Hepatocyte (in vitro differentiated cells): Measurements from ENCODE around the gene GP5. TPM values are rescaled to one million over a fixed set of nuclear protein-coding genes. Genes with fewer than 3 reads are reported as not detected.

ENCODE experiments used
- DNase-seq: peaks from one replicate; pipeline ENCODE4 v3.0.0-alpha.2; 2016; ENCODE audit warnings: low spot score
- H2AFZ ChIP-seq: fragments of 200-600 bp; sonication (generic); 2 replicates; pipeline ENCODE4 v1.6.0; 2016; ENCODE audit warnings: antibody characterized with exemption, mild to moderate bottlenecking
- H3K27ac ChIP-seq: fragments of 200-600 bp; sonication (generic); 2 replicates; pipeline ENCODE4 v1.5.1; 2016; ENCODE audit warnings: mild to moderate bottlenecking
- H3K27me3 ChIP-seq: fragments of 200-600 bp; sonication (generic); 2 replicates; pipeline ENCODE4 v1.6.1; 2016
- H3K36me3 ChIP-seq: fragments of 200-600 bp; sonication (generic); replicated peaks from 2 replicates; pipeline ENCODE4 v1.5.1; 2016; ENCODE audit warnings: low read depth; ENCODE audit not compliant: insufficient read depth
- H3K4me1 ChIP-seq: fragments of 200-600 bp; sonication (generic); 2 replicates; pipeline ENCODE4 v1.5.1; 2016; ENCODE audit warnings: mild to moderate bottlenecking, moderate library complexity; ENCODE audit not compliant: insufficient read depth
- H3K4me2 ChIP-seq: fragments of 200-600 bp; sonication (generic); 2 replicates; pipeline ENCODE4 v1.6.0; 2016
- H3K4me3 ChIP-seq: fragments of 200-600 bp; sonication (generic); 2 replicates; pipeline ENCODE4 v1.5.1; 2016; ENCODE audit warnings: mild to moderate bottlenecking
- H3K79me2 ChIP-seq: fragments of 200-600 bp; sonication (generic); 2 replicates; pipeline ENCODE4 v1.6.0; 2017; ENCODE audit warnings: mild to moderate bottlenecking
- H3K9me2 ChIP-seq: fragments of 200-600 bp; sonication (generic); replicated peaks from 2 replicates; pipeline ENCODE4 v1.6.0; 2017; ENCODE audit warnings: mild to moderate bottlenecking; ENCODE audit not compliant: insufficient read depth
- H3K9me3 ChIP-seq: fragments of 200-600 bp; sonication (generic); 2 replicates; pipeline ENCODE4 v1.5.1; 2016; ENCODE audit warnings: low read depth, mild to moderate bottlenecking
- H4K20me1 ChIP-seq: fragments of 200-600 bp; sonication (generic); 2 replicates; pipeline ENCODE4 v1.6.0; 2016; ENCODE audit warnings: mild to moderate bottlenecking; ENCODE audit not compliant: insufficient read depth, poor library complexity, severe bottlenecking
- CTCF ChIP-seq: fragments of 200-600 bp; sonication (generic); IDR thresholded peaks from 2 replicates; pipeline ENCODE4 v1.5.1; 2016; ENCODE audit warnings: antibody characterized with exemption, mild to moderate bottlenecking; ENCODE audit not compliant: poor library complexity
- EZH2 ChIP-seq: fragments of 200-600 bp; sonication (generic); IDR thresholded peaks from 2 replicates; pipeline ENCODE4 v1.6.1; 2016; ENCODE audit warnings: antibody characterized with exemption, mild to moderate bottlenecking, borderline replicate concordance
- EZH2phosphoT487 ChIP-seq: fragments of 200-600 bp; sonication (generic); IDR thresholded peaks from one replicate; pipeline ENCODE4 v1.6.1; 2018; ENCODE audit warnings: antibody characterized with exemption, mild to moderate bottlenecking, low read depth, moderate library complexity; ENCODE audit not compliant: unreplicated experiment, severe bottlenecking
- WGBS: methylation state at CpG from one replicate; pipeline ENCODE4 v1.1.6; 2016; ENCODE audit warnings: low lambda C conversion rate; ENCODE audit errors: missing lambda C conversion rate; 5-methylcytosine and 5-hydroxymethylcytosine counted together
- polyA plus RNA-seq: library from polyadenylated mRNA; unstranded; fragments of >200 nt; fragmentation: Nextera tagmentation; extraction: Ambion mirVana; gene quantifications from 2 replicates; pipeline ENCODE4 v1.2.1, GENCODE V29; 2016
- total RNA-seq: library from RNA; depleted of rRNA; stranded (reverse); fragments of >200 nt; gene quantifications from 2 replicates; pipeline ENCODE4 v1.2.3, GENCODE V29; 2014

The GP5 gene
- total and polyA plus RNA-seq, 2 experiments from 2014 or later: 0.27 TPM; not detected in 1

- Histone ChIP-seq H3K4me2 (no peak overlapping the region), H4K20me1 (no peaks in the 10 kb centered on the region), H3K4me3 (no peak overlapping the region), H3K9me3 (no peaks in the 10 kb centered on the region), H3K4me1 (no peaks in the 10 kb centered on the region), H3K36me3 (no peaks in the 10 kb centered on the region), H3K27ac (no peak overlapping the region), H3K79me2 (no peaks in the 10 kb centered on the region), H3K9me2 (no peaks in the 10 kb centered on the region), H2AFZ (no peak overlapping the region), H3K27me3 (no peaks in the 10 kb centered on the region)
- DNase-seq: no peak
- 72% methylated on average over 17 of the region's 17 CpGs for WGBS
- no peak for TF ChIP-seq EZH2phosphoT487
- no peak for TF ChIP-seq EZH2
- TF ChIP-seq CTCF: no peak
Observed at GRCh38 chr3:194381460-194381875, 17.6 kb downstream of the GP5 start.

GRCh38 chr3:194380326-194380725 is 18.7 kb downstream of the GP5 start:
- no peaks in the 10 kb centered on the region for H3K27me3 ChIP-seq
- H3K4me3 ChIP-seq: no peak overlapping the region
- H3K9me3 ChIP-seq: no peaks in the 10 kb centered on the region
- no peaks in the 10 kb centered on the region for H3K4me1 ChIP-seq
- no peak overlapping the region for H2AFZ ChIP-seq
- H3K27ac ChIP-seq: no peak overlapping the region
- no peaks in the 10 kb centered on the region for H3K36me3 ChIP-seq
- WGBS: 88% methylated on average over 7 of the region's 7 CpGs
- no peak for DNase-seq
- no peaks in the 10 kb centered on the region for H3K79me2 ChIP-seq
- no peaks in the 10 kb centered on the region for H4K20me1 ChIP-seq
- H3K4me2 ChIP-seq: no peak overlapping the region
- no peaks in the 10 kb centered on the region for H3K9me2 ChIP-seq
- no peak for TF ChIP-seq EZH2
- no peak for TF ChIP-seq EZH2phosphoT487
- TF ChIP-seq CTCF: no peak

GRCh38 chr3:194379651-194380050 is 19.4 kb downstream of the GP5 start:
- Histone ChIP-seq H3K4me3 (no peak overlapping the region), H3K27me3 (no peaks in the 10 kb centered on the region), H3K79me2 (no peaks in the 10 kb centered on the region), H3K4me2 (no peak overlapping the region), H3K36me3 (no peaks in the 10 kb centered on the region), H3K4me1 (no peaks in the 10 kb centered on the region), H3K9me2 (no peaks in the 10 kb centered on the region), H3K9me3 (no peaks in the 10 kb centered on the region), H3K27ac (no peak overlapping the region), H4K20me1 (no peaks in the 10 kb centered on the region), H2AFZ (no peak overlapping the region)
- WGBS: 84% methylated on average over 9 of the region's 9 CpGs
- TF ChIP-seq EZH2phosphoT487 (no peak), CTCF (no peak), EZH2 (no peak)
- no peak for DNase-seq

- H3K79me2 ChIP-seq: no peaks in the 10 kb centered on the region
- TF ChIP-seq CTCF (no peak), EZH2 (no peak), EZH2phosphoT487 (no peak)
- no peaks in the 10 kb centered on the region for H3K27me3 ChIP-seq
- no peaks in the 10 kb centered on the region for H3K9me3 ChIP-seq
- no peak overlapping the region for H3K4me2 ChIP-seq
- H3K4me3 ChIP-seq: no peak overlapping the region
- H3K4me1 ChIP-seq: no peaks in the 10 kb centered on the region
- no peak overlapping the region for H3K27ac ChIP-seq
- no peaks in the 10 kb centered on the region for H4K20me1 ChIP-seq
- no peak for DNase-seq
- H2AFZ ChIP-seq: no peak overlapping the region
- H3K9me2 ChIP-seq: no peaks in the 10 kb centered on the region
- H3K36me3 ChIP-seq: no peaks in the 10 kb centered on the region
- WGBS: 87% methylated on average over 6 of the region's 6 CpGs
Observed at GRCh38 chr3:194379231-194379630, 19.8 kb downstream of the GP5 start.
